Fibroblast of lung (primary cell): Measurements from ENCODE around the gene TNFSF18.

Experiments used
- CTCF ChIP-seq, 2 donors: IDR thresholded peaks in 1 of 2; conservative IDR thresholded peaks in 1 of 2; 1 replicate in 1 of 2; 2 replicates in 1 of 2; pipeline ENCODE4 v1.5.1; 2011 to 2012; ENCODE audit warnings: low read length in 2 of 2, control low read depth in 1 of 2, inconsistent platforms in 1 of 2, low read depth in 1 of 2, mild to moderate bottlenecking in 1 of 2
- EZH2 ChIP-seq: IDR thresholded peaks from 2 replicates; pipeline ENCODE4 v1.5.1; 2012; ENCODE audit warnings: low read length, control low read depth, mild to moderate bottlenecking; ENCODE audit errors: missing control alignments

GRCh38 chr1:173058556-173058955, 7.8 kb upstream of the TNFSF18 start:
- no peak for TF ChIP-seq CTCF (conservative IDR thresholded peaks at IDR 0.05 in 1 of 2, IDR thresholded peaks at IDR 0.05 in 1 of 2; ENCODE audit: low read depth in 1 of 2, low read length in 2 of 2)
- no peak for TF ChIP-seq EZH2
